ENCODE measurements around the gene CLEC16A.

Gene CLEC16A

GRCh38 chr16:11151885-11152629 lies 207.7 kb downstream of the CLEC16A start:
- no peak for DNase-seq (ENCODE audit: low read depth in 3 of 3, low spot score in 1 of 3)

GRCh38 chr16:11152677-11153331 lies 208.4 kb downstream of the CLEC16A start:
- no peak for DNase-seq (ENCODE audit: low read depth in 3 of 3, low spot score in 1 of 3)

- DNase-seq (ENCODE audit: low read depth in 3 of 3, low spot score in 1 of 3), result no peak
Measured at GRCh38 chr16:11155284-11155806, 211.0 kb downstream of the CLEC16A start.

- DNase-seq (ENCODE audit: low read depth in 3 of 3, low spot score in 1 of 3), result no peak
Measured at GRCh38 chr16:11156401-11156800, 212.0 kb downstream of the CLEC16A start.

GRCh38 chr16:11157143-11157542 lies 212.8 kb downstream of the CLEC16A start:
- DNase-seq (ENCODE audit: low read depth in 3 of 3, low spot score in 1 of 3), result no peak

GRCh38 chr16:11158018-11158417 lies 213.7 kb downstream of the CLEC16A start:
- no peak for DNase-seq (ENCODE audit: low read depth in 3 of 3, low spot score in 1 of 3)

- no peak for DNase-seq (ENCODE audit: low read depth in 3 of 3, low spot score in 1 of 3)
Measured at GRCh38 chr16:11159282-11159681, 214.9 kb downstream of the CLEC16A start.

- no peak for DNase-seq (ENCODE audit: low read depth in 3 of 3, low spot score in 1 of 3)
Measured at GRCh38 chr16:11160676-11161115, 216.3 kb downstream of the CLEC16A start.

- DNase-seq (ENCODE audit: low read depth in 3 of 3, low spot score in 1 of 3), result no peak
Measured at GRCh38 chr16:11161439-11161838, 217.1 kb downstream of the CLEC16A start.

GRCh38 chr16:11161974-11162373 lies 217.6 kb downstream of the CLEC16A start:
- no peak for DNase-seq (ENCODE audit: low read depth in 3 of 3, low spot score in 1 of 3)

GRCh38 chr16:11162586-11163268 lies 218.4 kb downstream of the CLEC16A start:
- no peak for DNase-seq (ENCODE audit: low read depth in 3 of 3, low spot score in 1 of 3)

GRCh38 chr16:11163761-11164261 lies 219.4 kb downstream of the CLEC16A start:
- DNase-seq (ENCODE audit: low read depth in 3 of 3, low spot score in 1 of 3), result no peak

- DNase-seq (ENCODE audit: low read depth in 3 of 3, low spot score in 1 of 3), result no peak
Measured at GRCh38 chr16:11164482-11165270, 220.3 kb downstream of the CLEC16A start.

- no peak for DNase-seq (ENCODE audit: low read depth in 3 of 3, low spot score in 1 of 3)
Measured at GRCh38 chr16:11165349-11165748, 221.0 kb downstream of the CLEC16A start.

- no peak for DNase-seq (ENCODE audit: low read depth in 3 of 3, low spot score in 1 of 3)
Measured at GRCh38 chr16:11165894-11166665, 221.7 kb downstream of the CLEC16A start.

GRCh38 chr16:11167581-11167980 lies 223.2 kb downstream of the CLEC16A start:
- no peak for DNase-seq (ENCODE audit: low read depth in 3 of 3, low spot score in 1 of 3)

GRCh38 chr16:11168386-11169051 lies 224.2 kb downstream of the CLEC16A start:
- DNase-seq (ENCODE audit: low read depth in 3 of 3, low spot score in 1 of 3), result no peak

- DNase-seq (ENCODE audit: low read depth in 3 of 3, low spot score in 1 of 3), result no peak
Measured at GRCh38 chr16:11169641-11170040, 225.3 kb downstream of the CLEC16A start.

GRCh38 chr16:11170201-11170600 lies 225.8 kb downstream of the CLEC16A start:
- no peak for DNase-seq (ENCODE audit: low read depth in 3 of 3, low spot score in 1 of 3)

Data from stimulated activated CD4-positive, alpha-beta T cell treated with anti-CD3 and anti-CD28 coated beads, TNF-alpha, amount 100 ng/mL, for 1 hour (primary cell).